Stimulated activated naive CD4-positive, alpha-beta T cell treated with Interleukin-2 at 50 U/mL for 16 hours (primary cell): ENCODE results near the gene SLC9A3.

Source experiments
- DNase-seq: peaks from one replicate; lab custom pipeline; 2025; lab: John Stamatoyannopoulos, UW

The SLC9A3 gene

DNA sequence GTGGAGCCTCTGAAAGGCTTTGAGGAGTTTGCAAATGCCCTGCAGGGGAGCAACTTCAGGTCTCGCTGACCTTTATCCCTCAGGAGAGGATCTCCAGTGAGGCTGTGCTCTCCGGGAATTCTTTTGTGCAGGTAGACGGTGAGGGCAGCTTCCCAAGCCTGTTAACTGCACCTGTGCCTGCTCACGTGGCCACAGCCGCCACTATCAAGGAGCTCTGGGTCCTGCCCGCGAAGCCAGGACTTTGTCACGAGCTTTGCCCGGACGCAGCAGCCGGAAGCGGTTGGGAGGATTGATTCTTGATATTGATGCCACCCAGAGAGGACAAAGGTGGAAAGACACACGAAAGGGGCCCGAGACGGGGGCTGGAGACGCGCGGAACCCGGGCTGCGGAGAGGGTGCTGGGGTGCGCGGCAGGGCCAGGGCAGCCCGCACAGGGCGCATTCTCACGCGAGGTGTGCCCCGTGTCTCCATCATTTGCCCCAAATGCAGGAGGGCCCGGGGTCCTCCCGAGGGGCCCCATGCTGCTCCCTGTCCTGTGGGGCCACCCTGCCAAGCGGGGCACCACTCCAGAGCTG, 18.2 kb downstream of the SLC9A3 start:
- DNase-seq = no peak

DNA sequence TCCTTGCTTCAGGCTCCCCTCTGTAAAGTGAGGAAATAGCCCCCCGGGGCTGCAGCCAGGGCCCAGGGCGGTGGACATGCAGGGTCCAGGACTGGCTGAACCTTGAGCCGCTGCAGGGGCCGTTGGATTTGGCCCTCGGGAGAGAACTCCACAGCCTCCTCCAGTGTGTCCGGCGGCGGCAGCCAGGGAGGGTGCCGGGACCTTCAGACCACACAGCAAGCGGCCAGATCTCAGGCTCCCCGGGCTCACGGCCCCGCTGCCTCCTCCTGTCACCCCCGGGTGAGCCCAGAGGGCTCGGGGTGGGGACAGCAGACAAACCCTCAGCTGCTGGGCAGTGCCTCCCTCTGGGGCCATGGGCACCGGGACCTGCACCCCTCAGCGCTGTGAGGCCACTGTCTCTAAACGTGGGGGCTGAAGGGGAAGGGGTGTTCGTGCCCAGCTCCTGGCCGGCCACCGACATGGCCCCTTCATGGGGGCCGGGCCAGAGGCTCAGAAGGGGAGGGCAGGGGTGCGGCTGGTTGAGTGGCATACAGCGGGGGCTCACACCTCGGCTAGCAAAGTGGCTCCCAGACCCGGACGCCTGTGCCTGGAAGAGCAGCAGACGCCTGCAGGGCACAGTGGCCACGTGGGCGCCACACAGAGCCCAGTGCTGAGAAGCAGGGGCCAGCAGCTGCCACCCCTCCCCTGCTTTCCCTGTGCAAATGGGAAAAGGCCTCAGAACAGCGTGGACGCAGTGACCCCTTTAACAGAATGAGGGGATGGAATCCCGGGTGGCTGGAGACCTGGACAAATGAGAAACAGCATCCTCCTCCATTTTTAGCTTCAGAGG, 19.7 kb downstream of the SLC9A3 start:
- DNase-seq = no peak

DNA sequence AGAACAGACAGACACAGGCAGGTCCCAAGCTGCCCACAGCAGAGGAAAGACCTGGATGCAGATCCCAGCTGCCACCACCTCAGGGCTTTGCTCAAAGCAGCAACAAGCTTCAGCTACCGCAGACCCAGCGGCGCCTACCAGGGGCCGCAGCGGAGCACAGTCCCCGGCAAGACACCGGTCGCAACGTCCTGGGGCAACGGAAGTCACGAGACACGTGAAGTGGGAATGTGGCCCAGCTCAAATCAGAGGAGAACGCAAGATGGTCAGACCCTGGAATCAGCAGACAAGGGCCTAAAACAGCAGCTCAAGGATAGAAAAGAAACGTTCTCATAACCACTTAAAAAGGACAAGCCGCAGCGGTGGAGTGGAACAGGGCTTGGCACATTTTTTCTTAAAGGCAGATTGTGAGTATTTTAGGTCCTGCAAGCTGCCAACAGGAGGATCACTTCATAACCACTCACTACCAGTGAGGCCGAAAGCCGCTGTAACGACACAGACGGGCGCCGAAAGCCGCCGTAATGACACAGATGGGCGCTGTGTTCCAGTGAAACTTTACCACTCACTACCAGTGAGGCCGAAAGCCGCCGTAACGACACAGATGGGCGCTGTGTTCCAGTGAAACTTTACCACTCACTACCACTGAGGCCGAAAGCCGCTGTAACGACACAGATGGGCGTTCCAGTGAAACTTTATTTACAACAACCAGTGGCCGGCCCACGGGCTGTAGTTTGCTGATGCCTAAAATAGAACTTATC, 21.7 kb downstream of the SLC9A3 start:
- DNase-seq = no peak

DNA sequence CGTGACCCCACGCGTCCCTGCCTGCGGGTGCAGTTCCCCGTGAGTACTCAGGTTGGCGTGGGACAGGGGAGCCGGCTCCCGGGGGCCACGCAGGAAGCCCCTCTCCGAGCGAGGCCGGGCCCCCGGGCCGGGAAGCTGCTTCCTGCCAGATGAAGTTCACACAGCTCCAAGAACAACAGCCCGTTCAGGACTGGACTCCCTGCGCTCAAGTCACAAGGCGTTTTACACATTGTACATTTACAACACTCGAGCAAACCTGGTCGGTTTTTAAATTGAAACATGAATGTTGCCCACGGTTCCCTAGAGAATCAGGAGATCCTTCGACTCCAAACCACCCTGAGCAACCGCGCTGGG, 22.4 kb downstream of the SLC9A3 start:
- DNase-seq = no peak

DNA sequence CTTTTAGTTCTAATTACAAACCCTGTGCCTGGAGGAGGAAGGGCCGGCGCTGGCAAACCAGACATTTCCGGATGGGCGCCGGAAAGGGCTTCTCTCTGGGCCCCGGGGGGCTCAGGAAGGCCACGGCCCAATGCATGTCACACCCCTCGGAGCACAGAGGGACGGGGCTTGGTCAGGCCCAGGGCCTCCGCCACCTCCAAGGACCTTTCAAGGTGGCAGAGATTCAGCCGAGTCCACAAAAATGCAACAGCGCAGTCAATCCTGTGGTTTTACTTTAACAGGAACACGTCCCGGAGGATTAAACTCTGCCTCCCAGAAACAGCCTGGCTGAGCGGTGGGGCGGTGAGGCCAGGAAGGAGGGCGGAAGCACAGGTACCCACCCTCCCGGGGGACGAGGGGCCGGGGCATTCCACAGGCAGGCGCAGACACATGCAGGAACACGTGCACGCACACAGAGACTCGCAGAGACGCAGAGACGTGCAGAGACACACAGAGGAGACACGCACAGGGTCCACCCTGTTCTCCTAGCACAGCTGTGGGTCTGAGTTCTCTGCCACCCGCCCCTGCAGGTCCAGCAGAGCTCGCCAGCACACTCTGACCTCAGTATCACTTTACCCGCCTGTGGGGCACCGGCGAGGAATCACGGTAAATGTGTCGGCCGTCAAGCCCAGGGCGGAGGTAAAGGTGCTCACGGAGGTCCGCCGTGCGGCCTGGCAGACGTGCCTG, 23.0 kb downstream of the SLC9A3 start:
- DNase-seq = no peak

DNA sequence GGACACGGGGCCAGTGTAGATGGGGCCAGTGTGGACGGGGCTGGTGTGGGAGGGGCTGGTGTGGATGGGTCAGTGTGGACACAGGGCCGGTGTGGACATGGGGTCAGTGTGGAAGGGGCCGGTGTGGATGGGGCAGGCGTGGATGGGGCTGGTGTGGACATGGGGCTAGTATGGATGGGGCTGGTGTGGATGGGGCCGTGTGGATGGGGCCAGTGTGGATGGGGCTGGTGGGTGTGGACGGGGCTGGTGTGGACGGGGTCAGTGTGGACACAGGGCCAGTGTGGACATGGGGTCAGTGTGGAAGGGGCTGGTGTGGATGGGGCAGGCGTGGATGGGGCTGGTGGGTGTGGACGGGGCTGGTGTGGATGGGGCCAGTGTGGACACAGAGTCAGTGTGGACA, 23.8 kb downstream of the SLC9A3 start:
- DNase-seq = no peak

DNA sequence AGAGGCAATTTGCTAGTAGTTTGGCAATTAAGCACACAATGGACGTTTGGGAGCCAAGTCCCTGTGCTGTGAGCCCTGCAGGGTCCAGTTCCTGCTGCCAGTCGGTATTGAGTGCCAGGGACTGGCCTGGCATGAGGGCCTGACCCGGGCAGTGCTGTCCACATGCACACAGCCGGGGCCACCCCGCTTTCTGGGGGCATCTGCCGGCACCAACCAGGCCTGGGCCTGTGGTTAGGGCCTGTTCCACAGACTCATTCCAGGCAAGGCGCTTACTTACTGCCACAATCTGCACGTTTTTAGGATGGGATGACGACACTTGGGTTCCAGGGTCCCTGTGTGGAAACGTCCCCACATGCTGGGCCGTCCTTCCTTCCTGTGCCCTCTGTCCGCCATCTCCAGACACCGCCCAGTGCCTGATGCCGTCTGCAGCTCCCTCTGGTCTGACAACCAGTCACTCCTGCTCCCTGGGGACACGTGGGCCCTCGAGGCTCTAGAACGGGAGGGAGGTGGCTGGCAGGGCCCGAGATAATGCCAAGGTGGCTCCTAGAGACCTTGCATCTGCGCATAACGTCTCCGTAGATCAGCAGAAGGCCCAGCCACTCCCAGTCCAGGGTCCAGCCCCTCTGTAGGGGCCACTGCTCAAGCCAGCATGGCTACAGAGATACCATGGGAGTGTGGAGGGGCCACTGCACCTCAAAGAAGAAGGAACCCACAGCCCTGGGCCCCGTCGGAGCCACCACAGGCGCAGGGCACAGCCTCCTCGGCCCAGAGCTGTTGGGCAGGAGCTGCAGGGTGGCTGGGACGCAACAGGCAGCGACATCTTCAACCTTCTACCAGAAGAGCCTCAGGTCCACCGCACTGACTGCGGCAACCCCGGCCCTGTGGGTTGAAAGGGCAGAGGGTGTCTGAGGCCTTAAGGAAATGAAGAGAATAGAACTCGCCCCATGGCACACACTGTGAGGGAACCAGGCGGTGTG, 24.7 kb downstream of the SLC9A3 start:
- no peak for DNase-seq

DNA sequence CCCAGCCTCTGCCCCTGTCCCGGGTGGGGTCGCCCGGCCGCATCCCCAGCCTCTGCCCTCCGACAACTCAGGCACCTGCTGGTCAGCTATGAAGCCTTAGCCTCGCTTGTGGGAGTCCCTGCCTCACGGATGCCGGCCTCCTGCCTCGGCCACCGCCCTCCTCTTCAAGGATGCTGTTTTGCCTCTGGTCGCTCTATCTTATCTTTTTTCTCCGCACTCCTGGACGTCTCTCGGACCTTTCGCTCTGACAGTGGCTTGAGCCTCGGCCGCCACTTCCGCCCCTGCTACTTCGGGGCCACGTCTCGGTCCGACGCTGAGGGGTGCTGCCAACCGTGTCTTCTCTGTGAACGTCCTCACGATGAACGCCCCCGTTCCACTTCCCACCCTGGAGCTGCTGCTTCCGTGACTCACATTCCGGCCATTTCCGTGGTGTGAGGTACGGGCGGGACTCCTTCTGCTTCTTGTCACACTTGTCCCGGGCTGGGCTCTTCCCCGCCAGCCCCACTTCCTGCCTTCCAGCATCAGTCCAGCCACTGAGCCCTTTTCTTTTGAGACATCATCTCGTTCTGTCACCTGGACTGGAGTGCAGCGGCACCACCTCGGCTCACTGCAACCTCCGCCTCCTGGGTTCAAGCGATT, 26.3 kb downstream of the SLC9A3 start:
- DNase-seq = no peak

DNA sequence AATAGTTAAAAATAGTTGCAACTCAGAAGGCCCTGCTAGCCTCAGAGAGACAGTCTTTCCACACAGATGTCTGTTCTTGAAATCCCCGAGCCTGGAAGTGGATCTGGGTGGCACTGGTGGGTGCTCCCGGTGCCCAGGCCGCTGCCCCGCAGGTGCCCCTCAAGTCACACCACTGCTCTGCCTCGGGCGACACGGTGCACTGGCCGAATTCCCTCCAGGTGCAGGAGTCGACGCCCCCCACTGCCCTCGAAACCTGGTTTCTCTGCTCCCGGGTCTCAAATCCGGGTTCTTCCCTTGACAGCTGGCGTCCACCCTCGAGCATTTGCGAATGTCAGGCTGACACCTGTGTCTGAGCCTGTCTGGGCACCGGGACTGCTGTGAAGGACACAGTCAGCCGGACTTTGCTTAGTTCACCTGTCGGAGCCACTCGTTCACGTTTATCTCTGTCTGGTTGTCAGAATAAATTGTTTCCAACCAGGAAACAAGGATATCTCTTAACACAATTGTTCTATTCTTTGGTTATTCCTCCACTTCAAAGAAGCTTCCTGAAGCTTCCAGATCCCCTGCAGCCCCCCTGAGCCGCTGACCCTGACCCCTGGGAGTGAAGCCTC, 27.1 kb downstream of the SLC9A3 start:
- DNase-seq = no peak

DNA sequence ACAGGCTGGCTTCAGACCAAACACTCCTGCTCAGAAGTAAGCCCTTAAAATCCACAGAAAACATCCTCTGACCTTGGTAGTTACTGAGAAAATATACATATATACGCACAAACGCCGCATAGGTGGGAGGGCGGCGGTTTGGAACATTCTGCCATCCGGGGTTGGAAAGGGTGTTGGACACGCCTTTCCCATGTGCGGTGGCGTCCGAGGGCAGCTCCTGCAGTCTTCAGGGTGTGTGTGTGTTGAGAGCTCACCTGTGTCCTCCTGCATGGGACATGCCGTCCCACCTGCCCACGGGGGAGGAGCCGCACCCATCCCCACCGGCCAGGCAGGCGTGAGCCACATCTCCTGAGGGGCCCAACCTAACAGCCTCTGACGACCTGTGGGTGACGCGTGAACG, 28.2 kb downstream of the SLC9A3 start:
- DNase-seq = no peak

DNA sequence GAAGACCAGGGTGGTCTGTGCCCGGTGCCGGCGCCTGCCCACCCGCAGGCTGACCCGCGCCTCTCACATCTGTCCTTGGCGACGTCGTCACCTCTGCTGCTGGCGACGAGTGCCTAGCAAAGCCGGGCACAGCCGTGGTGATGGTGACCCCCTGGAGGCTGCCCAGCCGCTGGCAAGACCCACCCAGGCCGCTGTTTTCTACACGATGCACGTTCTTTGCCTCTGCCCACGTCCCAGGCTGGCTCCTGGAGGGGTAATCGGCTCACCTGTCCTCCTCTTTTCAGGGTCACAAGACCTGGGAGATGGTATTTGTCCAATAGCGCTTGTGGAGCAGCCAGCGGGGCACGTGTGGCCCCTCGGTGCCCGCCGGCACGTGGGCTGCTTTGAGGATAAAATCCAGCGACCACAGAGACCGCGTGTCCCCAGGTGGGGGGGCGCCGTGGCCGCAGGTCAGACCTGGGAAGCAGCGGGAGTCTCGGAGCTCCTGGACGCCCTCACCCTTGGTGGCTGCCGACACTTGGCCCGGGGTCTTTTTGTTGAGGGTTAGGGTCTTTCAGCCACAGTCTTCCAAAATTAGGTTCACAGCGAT, 29.5 kb downstream of the SLC9A3 start:
- no peak for DNase-seq

DNA sequence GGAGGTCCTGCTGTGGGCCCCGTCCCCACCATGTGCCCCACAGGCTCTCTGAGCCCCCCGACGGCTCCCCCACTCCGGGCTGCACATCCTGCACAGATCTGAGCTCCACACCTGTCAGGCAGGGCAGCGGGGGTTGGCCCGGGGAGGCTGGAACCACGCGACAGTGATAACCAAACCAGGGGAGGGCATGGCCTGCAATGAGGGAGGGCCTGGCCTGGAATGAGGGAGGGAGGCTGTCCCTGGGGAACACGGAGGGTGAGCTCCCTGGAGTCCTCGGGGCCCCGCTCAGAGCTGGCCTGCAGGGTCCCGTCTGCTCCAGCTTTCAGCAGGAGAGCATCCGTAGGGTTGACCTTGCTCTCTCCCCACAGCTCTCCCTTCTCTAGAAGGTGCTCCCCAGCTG, 30.5 kb downstream of the SLC9A3 start:
- DNase-seq = no peak

DNA sequence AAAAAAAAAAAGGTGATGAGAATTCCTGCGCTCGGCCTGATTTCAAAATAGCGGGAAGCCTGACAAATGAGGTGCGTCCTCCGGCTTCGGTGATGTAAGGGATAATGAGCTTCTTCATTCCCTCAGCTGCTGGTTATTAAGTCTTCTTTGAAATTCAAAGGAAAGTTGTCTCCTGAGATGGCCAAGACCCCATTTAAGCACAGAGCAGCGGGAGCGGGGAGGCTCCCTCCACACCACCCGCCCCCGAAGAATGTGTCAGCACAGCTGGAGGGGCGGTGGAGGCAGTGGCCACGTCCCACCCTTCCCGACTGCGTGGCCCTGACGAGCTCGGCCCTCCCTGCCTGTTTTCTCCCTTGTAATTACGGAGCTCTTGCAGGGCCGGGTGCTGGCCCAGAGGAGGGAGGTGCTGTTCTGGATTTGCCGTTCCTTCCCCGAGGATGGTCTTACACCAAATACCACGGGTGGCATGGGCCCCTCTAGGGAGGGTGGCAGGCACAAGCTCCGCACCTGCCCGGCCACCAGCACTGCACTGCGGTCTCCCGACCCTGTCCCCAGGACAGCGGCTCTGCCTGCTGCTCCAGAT, 31.0 kb downstream of the SLC9A3 start:
- no peak for DNase-seq

DNA sequence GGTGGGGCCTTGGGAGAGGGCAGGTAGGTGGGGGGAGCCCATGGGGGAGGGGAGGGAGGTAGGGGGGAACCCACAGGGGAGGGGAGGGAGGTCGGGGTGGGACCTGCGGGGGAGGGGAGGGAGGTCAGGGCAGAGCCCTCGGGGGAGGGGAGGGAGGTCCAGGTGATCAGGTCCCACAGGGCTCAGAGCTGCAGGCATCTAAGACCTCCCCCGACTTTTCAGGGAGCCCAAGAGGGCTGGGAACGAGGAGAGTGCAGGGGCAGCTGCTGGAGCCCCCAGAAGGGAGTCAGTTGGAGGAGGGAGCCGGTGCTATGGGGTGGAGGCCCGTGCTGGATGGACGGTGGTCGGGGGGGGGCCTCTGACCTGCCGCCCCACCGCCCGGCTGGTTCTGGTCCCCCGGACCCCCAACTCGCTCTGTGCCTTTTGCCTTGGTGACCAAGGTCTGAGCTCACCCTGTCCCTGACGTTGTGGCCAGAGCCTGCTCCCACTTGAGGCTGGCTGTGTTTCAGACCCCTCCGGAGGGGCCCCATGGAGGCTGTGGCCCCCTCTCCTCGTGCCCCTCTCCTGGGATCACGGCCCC, 31.8 kb downstream of the SLC9A3 start:
- DNase-seq = no peak

DNA sequence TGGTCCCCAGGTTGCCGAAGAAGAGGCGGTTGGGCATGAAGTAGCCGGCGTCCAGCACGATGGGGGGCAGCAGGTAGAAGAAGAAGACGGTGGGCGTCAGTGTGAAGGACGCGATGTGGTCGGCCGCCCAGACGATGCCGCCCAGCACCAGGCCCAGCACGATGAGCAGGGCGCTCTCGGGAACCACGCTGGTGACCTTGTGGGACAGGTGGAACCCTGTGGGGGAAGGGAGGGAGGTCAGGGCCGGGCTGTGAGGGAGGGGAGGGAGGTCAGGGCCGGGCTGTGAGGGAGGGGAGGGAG, 32.4 kb downstream of the SLC9A3 start:
- no peak for DNase-seq

DNA sequence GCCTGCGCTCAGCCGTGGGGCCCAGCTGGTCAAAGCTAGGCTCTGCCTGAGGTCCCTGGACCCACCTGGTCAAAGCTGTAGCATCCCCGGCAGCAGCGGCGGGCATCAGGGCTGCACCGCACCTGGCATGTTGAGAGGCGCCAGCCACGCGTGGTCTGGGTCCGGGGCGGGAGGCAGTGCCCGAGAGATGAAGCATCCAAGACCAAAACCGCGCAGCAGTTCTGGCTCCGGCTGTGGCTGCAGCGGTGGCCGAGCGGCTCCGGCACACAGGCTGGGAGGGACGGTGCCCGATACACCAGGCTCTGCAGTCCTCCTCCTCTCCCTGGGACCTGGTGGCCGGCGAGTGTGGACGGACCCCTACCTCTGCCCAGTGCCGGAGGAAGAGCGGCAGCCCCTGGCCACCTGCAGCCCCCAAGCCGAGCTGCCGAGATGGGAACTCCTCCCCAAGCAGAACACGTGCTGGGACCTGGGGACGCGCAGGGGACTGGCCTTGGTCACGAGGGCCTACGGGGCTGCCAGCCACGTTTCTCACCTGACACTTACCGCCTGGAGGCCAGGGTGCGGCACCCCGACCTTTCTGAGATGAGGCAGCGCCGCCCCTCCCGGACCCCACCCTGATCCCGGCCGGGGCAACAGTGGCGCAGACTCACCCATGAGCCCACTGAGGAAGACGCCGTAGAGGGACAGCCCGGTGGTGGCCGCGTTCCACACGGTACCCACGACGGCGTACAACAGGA, 33.0 kb downstream of the SLC9A3 start:
- no peak for DNase-seq

DNA sequence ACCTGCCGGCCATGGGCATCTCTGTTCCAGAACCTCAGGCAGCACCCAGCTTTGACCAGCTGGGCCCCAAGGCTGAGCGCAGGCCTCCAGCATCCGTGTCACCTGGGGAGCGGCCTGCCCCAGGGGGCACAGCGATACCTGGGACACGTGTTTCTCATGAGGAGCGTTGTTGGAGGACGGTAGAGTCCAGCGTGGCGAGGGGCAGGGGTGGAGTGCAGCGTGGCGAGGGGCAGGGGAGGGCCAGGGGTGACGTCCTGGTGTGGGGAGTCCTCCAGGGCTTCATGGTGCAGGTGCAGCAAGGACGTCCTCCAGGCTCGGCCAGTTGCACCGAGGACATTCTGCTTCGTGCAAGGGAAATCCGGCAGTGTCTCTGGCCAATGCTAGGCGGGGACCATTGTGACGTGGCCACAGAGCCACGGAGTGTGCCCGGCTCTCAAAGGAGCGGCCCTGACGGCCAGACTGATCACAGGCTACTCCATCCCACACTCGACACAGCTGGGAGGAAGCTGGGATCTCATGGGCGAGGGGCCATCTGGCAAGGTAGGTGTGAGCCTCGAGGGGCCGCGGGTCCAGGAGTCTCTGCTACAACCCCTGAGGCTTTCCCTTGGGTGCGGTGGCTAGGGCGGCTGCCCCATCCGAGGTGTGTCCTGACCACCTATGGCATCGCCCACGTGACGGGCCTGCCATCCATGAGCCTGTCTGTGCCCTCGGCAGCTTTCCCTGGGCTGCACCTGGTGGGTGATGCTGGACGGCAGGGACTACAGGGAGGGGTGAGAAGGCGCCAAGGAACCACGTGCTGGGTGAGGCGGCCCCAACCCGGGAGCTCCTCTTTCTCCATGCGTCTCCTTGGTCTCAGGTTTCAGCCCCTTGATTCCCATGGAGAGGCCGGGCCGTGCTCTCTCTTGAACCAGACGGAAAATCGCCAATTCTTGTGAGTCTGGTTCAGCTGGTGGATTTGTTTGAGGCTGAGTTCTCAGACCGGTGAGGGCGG, 33.8 kb downstream of the SLC9A3 start:
- DNase-seq = no peak

DNA sequence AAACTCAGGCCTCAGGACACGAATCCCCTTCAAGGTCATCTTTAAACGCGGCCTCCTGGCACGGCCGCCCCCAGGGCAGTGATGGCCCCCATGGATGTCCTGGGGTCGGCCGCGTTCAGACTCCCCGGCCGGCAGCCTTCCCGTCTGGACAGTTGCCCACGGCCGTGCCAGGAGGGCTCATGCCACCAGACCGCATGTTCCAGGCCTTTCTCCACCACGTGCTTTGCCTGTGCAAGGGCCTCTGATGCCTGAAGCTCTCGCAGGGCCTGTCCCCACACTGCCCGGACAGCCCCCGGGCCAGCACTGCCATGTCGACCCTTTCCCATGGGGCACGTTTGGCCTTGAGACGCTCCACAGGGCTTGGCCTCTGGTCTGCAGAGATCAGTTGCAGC, 34.6 kb downstream of the SLC9A3 start:
- no peak for DNase-seq
